Posterior vena cava (tissue), 2 donors: ENCODE measurements around the gene ZNF605. TPM values are rescaled to one million over a fixed set of nuclear protein-coding genes. Genes with fewer than 3 reads are reported as not detected.
"Not testable (repeated sequence)": the region's sequence is repeated elsewhere in the genome, so short reads cannot be mapped to it uniquely, and the experiment has no call there.

ENCODE experiments used
- DNase-seq: peaks from one replicate; pipeline ENCODE4 v3.0.0-alpha.2; 2020; ENCODE audit warnings: low spot score
- intact Hi-C, 2 donors: fragments of 100-400 bp; cut with DNase I; formaldehyde crosslinking; loops; one replicate each; pipeline versions ENCODE4 v1.14.1 to v1.14.2; 2022 to 2023
- long read RNA-seq, 2 donors: library from polyadenylated mRNA; unstranded; transcript quantifications; one replicate each; pipeline ENCODE4 v2.0.0, GENCODE V29; 2020 to 2021
- total RNA-seq, 2 donors: library from RNA; stranded (reverse); fragmentation: NEBNext Ultra II Directional; extraction: Animal tissue kit (Norgen Biotek cat#: 25700); gene quantifications; one replicate each; pipeline ENCODE4 v1.2.1, GENCODE V29; 2021
- donor health status: DM: yes; HTN: yes; CAD: no.
- donor health status: DM: yes; HTN: yes; CAD: no.

The ZNF605 gene
- total RNA-seq, result 10 to 100 TPM; 10.2 to 12.2 TPM
- long read RNA-seq, donor 1, partial matches to known transcripts, result 0 of 3 reads
- long read RNA-seq, donor 1, other reads (novel, unspliced or antisense), result 2 of 3 reads
- long read RNA-seq, donor 2, partial matches to known transcripts, result 0 of 6 reads
- long read RNA-seq, donor 2, other reads (novel, unspliced or antisense), result 5 of 6 reads

DNA sequence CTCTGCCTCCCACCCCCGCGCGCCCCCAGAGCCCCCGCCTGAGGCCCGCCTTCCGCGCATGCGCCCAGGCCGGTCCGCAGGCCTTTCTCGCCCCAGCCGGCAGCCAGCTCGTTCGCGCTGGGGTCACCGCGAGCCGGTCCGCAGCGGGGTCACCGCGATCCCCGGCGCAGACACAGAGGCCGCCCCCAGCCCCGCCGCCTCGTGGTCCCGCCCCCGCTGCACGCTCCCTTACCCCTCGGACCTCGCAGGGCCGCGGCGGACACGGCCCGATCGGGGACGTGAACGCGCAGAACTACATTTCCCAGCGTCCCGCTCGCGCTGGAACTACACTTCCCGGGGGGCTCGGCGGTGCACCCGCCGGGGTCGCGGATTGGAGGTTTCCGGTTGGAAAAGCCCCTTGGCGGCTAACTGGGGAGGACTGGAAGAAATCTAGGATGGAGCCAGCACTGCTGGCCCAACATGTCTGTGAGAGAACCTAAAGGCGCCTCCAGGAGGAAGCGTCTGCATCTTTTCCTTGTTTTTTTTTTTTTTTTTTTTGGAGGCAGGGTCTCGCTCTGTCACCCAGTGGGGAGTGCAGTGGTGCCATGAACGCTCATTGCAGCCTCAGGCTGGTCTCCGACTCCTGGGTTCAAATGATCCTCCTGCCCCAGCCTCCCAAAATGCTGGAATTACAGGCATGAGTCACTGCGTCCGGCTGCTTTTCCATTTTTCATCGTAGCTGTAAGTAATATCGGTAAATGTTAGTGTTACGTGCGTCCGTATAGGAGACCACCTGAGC, at the start of gene ZNF605:
TSS of gene ZNF605 (minus strand) at position 296 of the 778 bp plus-strand sequence. CDS start 10,671 bp downstream, outside the sequence.
- DNase-seq, result peak; percentile 97
- intact Hi-C loops, result loop anchor here in 1 of 2 donors (2.0 kb wide), 1 partner anchor 47 kb away; no protein-coding TSS in a partner anchor

DNA sequence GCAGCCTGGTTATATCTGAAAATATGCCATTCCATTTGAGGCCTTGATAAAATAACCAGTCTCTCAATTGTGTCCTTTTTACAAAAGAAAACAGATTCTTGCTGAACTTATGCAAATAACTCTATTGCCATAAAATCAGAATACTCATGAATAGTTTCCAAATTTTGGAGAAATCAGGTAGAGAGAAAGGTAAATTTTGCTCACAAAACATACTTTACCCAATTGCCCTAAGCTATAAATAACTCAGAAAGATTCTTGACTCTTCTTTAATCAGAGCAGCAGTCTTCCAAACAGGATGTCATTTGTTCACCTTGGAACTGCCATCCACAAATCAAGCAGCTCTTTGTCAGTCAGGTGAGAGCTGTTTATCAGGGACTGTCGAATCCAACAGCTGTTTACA, 42.6 kb upstream of the ZNF605 start:
- no peak for DNase-seq
- intact Hi-C loops, result no loop called here

DNA sequence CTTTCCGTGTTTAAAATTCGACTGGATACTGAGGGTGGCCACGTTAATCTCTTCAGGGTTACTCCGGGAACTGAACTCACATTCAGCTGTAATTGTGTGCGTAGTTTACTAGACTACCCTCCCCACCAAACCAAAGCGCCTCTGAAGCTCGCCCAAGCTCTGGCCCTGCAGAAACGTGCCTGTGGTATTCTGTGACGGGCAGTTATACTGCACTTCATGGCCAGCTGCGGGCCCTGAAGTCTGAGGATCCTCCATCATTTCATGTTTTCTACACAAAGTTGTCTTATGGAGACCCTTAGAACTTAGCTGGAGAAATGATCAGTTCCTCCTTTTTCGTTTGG, 30.7 kb upstream of the ZNF605 start:
- intact Hi-C loops, result no loop called here
- DNase-seq, result no peak

DNA sequence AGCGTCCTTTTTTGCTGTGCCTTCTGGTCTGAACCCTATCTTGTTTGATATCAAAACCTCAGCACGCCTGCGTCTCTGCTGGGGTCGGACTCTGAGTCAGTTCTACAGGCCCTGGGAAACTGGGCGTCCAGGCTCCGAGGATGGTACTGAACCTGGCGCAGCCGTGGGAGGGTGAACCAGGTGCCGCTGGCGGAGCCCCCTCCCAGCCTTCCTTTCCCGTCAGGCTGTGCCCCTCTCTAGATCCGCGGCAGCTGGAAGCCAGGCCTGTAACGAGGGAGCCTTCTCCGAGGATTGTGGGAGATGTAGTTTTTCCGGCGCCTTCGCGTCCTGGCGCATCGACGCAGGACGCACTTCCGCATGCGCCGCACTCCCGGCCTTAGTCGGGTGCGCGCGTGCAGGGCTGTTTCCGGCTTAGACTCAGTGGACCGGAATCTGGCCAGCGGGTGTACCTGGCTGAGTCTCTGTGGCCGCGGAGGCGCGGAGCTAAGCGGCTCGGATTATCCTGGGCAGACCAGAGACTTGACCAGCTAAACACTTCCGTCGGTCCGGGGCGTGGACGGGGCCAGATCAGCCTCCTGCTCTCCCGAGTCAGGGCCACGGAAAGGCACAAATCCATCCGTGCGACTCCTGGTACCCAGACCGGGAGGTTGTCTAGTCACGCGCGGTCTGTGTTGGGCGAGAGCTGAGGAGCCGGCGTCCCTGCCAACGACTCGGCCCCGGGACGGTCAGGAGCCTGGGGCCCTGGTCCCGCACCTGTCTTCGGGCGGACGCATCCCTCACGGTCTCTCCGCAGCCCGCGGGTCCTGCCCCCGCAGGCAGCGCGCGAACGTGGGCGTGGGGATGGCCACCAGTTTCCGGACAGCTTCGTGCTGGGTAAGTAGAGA, 30.1 kb upstream of the ZNF605 start, which contains the start of gene ZNF26:
TSS of gene ZNF26 (plus strand) at position 367 of the 884 bp plus-strand sequence. CDS start at position 841, 474 bp downstream.
- intact Hi-C loops, result no loop called here
- peak; percentile 97 for DNase-seq

DNA sequence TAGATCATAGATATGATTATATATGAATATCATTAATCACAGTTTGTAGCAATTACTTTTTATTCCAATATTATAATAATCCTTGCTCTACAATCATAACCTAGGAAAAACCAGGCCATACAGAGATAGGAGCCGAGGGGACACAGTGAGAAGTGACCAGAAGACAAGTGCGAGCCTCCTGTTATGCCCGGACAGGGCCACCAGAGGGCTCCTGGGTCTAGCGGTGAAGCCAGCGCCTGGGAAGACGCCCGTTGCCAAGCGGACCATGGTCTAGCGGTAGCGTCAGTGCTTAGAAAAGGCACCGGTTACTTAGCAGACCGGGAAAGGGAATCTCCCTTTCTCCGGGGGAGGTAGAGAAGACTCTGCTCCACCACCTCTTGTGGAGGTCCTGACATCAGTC, 20.8 kb upstream of the ZNF605 start:
- intact Hi-C loops, DNase-seq: not testable (repeated sequence)

DNA sequence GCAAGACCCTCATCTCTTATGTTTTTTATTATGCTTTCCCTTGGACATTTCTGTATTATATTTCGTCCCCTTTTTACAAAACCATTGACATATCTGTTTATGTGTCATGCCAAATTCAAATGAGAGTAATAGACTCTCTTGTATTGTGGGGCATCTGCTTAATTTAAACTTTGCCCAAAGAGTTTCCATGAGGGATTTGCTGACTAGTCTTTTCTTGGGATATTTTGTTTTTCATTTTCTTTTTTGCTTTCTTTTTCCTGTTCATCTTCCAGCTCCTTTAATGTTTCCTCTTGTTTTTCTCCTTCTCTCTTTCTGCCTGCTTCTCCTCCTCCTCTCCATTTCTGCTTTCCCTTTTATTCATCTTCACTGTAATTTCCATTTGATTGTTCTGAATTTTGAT, 16.3 kb upstream of the ZNF605 start:
- intact Hi-C loops, result no loop called here

DNA sequence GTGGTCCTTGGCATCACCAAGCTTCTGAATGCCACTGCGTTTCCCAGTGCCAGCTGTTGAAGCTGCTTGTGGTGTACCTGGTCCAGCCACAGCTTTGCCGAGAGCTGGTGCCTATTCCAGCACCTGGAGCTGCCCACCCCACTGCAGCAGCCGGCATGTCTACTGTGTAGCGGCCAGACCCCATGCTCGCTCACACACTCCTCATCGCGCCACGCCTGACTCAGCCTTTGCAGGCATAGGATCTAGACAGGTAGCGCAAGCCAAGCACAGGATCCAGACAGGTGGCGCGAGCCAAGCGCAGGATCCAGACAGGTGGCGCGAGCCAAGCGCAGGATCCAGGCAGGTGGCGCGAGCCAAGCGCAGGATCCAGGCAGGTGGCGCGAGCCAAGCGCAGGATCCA, 11.6 kb upstream of the ZNF605 start:
- intact Hi-C loops, result no loop called here

More for the DNA sequence above, 16.3 kb upstream of the ZNF605 start:
- no peak for DNase-seq

DNA sequence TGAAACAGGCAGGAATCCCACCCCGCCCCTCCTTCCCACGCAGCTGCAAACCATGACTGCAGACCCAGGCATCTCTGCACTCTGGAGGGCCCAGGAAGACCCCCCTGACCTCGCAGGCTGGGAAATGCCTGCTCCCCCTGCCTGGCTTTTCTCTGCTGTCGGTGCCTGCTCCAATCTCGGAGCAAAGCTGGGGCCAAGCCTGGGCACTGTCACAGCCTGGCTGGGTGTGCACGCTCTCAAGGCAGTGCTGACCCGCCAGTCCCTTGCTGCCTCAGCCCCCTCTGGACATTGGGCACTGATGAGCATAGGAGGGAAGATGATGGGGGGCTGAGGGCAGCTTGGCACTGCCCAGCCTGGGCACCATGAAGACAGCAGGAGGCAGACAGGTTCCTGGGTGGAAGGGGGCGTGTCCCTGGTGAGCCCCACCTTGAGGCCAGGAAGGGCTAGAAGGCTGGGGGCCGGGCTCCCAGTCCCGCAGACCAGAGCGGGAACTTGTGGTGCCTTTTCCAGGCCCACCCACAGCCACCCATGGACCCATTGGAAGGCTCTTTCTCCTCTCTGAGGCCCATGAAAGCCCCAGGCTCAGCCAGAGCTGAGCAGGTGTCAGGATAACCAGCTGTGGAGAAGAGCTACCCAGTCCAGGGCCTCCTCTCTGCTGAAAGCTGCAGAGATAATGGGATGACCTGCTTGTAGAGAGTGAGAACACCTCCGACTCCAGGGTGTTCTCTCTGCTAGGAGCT, 10.7 kb upstream of the ZNF605 start:
- no peak for DNase-seq
- intact Hi-C loops, result no loop called here

More for the DNA sequence above, 11.6 kb upstream of the ZNF605 start:
- no peak for DNase-seq

DNA sequence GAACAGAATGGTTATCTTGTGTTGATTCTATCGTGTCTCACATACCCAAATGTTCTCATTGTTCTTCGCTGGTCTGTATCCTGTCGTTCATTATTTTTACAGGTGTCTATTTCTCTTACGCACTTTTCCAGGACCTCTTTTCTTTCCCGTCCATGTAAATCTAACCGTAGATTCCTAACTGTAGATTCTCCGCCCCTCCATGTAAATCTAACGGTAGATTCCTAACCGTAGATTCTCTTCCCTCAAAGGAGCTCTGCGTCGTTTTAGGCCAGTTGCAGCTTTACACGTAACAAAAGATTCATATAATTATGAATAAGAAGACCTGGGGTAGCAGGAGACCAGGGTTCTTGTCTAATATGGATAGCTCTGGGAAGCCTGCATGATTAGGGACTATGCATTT, 9.7 kb upstream of the ZNF605 start:
- no peak for DNase-seq
- intact Hi-C loops, result no loop called here

DNA sequence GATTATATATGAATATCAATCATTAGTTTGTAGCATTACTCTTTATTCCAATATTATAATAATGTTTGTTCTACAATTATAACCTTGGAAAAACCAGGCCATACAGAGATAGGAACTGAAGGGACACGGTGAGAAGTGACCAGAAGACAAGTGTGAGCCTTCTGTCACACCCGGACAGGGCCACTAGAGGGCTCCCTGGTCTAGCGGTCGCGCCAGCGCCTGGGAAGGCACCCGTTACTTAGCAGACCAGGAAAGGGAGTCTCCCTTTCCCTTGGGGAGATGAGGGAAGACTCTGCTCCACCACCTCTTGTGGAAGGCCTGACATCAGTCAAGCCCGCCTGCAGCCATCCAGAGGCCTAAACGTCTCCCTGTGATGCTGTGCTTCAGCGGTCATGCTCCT, 7.8 kb upstream of the ZNF605 start:
- intact Hi-C loops, DNase-seq: not testable (repeated sequence)

DNA sequence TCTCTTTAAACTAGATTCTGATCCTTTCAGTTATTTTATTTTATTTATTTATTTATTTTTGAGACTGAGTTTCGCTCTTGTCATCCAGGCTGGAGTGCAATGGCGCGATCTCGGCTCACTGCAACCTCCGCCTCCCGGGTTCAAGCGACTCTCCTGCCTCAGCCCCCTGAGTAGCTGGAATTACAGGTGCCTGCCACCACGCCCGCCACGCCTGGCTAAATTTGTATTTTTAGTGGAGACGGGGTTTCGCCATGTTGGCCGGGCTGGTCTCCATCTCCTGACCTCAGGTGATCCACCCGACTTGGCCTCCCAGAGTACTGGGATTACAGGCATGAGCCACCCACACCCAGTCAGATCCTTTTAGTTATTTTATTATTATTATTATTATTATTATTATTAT, 5.7 kb upstream of the ZNF605 start:
- intact Hi-C loops, DNase-seq: not testable (repeated sequence)

DNA sequence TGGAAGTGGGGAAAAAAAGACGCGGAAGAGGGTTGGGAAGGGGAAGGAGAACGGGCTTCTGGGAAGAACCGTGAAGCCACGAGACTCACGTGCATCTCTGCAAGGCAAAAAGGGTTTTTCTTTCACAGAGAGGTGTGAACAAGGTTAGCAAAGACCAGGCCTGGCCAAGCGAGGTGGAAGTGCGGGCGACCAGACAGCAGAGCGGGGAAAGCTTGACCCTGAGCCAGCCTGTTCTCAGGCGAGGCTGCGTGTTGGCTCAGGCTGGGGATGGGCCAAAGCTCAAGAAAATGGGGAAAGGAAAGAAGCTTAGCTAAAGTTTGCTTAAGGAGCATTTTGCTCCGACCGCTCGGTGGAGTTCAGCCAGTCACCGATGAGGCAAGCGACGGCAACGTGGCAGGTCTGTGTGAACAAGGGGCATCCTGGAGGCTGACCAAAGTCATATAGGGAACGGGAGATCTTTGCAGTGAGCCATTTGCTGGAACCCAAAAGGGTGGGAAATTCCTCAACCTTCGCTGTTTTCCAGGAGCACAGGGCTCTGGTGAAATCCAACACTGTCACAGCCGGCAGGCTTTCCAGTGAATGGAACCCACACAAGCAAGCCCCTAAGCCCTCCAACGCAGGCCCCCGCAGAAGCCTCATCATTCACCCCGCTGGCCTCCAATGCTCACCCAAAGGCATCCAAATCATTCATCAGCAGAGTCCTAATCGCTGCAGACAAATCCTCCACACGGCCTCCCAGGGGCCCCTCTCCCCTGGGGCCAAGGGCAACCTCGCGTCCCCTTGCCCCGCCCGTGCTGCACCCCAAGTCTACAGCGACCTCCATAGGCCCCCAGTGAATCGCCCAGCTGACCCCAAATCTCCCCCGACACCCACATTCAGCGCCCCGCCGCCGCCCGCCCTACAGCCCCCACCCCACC, 754 bp downstream of the ZNF605 start:
- intact Hi-C loops, result loop anchor here in 1 of 2 donors (2.0 kb wide), 1 partner anchor 47 kb away; no protein-coding TSS in a partner anchor
- DNase-seq, result no peak

DNA sequence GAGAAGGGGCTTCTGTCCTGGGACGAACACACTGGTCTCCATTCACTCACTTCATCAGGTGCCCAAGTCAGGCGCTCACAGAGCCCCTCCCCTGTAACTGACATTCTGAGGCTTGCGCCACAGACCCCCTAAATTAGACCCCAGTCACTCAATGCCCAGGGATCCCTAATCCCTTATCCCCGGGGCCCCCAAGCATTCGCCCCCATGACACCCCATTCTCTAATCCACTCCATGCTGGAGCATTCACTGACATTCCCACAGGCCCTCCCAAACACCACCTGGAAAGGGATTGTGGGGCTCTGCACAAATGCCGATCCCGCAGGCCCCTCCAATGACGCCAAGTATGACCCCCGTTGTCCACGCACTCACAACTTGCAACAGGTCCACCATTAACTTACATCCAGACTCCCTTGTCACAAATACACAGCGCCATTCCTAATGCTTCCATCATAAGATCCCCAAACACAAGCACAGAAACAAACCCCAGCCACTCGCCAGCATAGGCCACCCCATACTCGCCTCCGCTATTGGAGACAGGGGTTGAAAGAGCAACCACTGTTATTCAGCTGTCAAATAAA, 1.5 kb downstream of the ZNF605 start:
- DNase-seq, result no peak
- intact Hi-C loops, result no loop called here

DNA sequence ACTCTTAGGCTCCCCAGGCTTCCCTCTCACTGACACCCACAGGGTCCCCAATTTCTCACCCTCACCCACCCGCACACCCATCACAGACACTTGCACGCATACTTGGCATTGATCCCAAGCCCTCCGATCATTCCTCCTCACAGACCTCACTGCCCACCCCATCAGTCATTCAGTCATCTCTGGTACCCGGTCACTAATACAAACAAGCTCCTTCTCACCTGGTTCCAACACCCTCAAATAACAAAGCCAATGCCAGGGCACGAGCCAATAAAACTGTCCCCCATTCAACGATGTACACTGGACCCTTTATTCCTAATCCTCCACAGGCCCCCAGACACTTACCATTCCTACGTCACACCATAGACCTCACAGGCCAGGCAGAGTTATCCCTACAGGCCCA, 2.3 kb downstream of the ZNF605 start:
- intact Hi-C loops, result no loop called here
- DNase-seq, result no peak

DNA sequence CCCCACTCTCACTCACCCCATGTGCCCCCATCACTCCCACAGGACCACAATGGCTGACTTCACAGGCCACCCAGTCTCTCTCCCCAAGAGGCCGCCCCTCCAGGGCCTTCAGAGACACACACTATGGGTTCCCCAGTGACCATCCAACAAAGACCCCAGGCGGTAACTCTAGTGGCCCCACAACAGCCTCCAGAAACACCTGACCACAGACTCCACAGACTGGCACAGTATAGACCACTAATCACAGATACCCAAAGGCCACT, 3.0 kb downstream of the ZNF605 start:
- no peak for DNase-seq
- intact Hi-C loops, result no loop called here

DNA sequence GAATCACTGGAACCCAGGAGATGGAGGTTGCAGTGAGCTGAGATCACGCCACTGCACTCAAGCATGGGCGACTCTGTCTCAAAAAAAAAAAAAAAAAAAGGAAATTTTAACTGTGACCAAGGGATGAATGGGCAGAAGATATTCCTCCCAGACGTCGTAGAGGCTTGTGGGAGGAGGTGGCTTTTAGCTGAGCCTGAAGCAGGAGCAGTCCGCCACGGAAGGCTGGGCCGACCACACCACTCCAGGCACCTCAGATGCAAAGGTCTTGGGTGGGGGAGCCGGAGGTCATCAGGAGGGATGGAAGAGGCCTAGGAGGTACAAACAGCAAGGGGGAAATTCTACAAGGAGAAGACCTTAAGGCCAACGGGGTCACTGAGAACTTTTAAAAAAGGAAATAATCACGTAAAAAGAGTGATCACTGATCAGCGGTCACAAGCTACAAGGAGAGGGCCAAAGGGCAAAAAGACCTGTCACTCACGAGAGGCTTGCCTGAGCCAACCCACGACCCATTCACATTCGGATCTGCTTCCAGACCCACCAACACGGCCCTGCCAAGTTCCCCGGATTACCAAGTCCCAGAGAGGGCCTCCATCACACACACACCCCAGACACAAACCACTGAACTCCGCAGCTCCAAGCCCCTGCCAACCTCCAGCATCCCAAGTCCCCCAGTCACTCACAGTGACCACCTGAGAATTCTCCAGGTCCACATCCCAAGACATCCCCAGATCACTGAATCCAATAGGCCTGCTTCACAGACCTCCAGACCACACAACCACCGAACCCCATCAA, 3.5 kb downstream of the ZNF605 start:
- intact Hi-C loops, result no loop called here
- no peak for DNase-seq

DNA sequence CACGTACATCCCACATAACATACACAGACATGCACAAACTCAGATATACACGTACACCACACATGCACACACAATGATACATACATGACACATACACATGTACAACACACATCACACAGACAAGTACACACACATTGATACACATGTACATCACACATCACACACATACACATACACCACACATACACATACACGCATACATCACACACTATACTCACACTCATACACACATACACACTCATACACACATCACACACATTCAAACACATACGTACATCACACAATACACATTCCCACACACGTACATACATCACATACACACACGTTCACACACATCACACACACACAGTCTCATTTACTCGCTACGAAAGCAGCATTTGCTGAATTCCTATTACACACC, 4.5 kb downstream of the ZNF605 start:
- DNase-seq, result no peak
- intact Hi-C loops, result loop anchor here in 1 of 2 donors (1.0 kb wide), 1 partner anchor 20 kb away; no protein-coding TSS in a partner anchor
